ENCODE results near the gene SAP30L.

SAP30L gene

GRCh38 chr5:154494036-154494435, 48.2 kb downstream of the SAP30L start:
- Histone ChIP-seq H3K4me3 (no peak overlapping the region), H3K36me3 (ENCODE audit: insufficient read depth, low read length) (no peaks in the 10 kb centered on the region), H3K27ac (no peak overlapping the region), H3K9me3 (ENCODE audit: low read depth, low read length) (no peaks in the 10 kb centered on the region), H3K9ac (ENCODE audit: insufficient read length) (no peak overlapping the region)
- no peak for DNase-seq (ENCODE audit: low read depth, low spot score)
- no peak for TF ChIP-seq POLR2AphosphoS5 (IDR thresholded peaks at IDR 0.05; ENCODE audit: borderline replicate concordance, low read depth, low read length)
- TF ChIP-seq EZH2 (IDR thresholded peaks at IDR 0.05) = no peak
- no peak for TF ChIP-seq FOXP2 (optimal IDR thresholded peaks at IDR 0.05; ENCODE audit: control extremely low read depth, extremely low read length, insufficient read depth)

- DNase-seq (ENCODE audit: low read depth, low spot score) = no peak
- TF ChIP-seq FOXP2 (optimal IDR thresholded peaks at IDR 0.05; ENCODE audit: control extremely low read depth, extremely low read length, insufficient read depth) (no peak), POLR2AphosphoS5 (IDR thresholded peaks at IDR 0.05; ENCODE audit: borderline replicate concordance, low read depth, low read length) (no peak), EZH2 (IDR thresholded peaks at IDR 0.05) (no peak)
- Histone ChIP-seq H3K4me3 (no peak overlapping the region), H3K27ac (no peak overlapping the region), H3K9ac (ENCODE audit: insufficient read length) (no peak overlapping the region), H3K36me3 (ENCODE audit: insufficient read depth, low read length) (no peaks in the 10 kb centered on the region), H3K9me3 (ENCODE audit: low read depth, low read length) (no peaks in the 10 kb centered on the region)
These were observed 52.8 kb downstream of the SAP30L start for GRCh38 chr5:154498591-154498990.

GRCh38 chr5:154498994-154499393, 53.2 kb downstream of the SAP30L start:
- no peak overlapping the region for H3K9ac ChIP-seq (ENCODE audit: insufficient read length)
- H3K4me3 ChIP-seq = no peak overlapping the region
- no peak for DNase-seq (ENCODE audit: low read depth, low spot score)
- no peak overlapping the region for H3K27ac ChIP-seq
- no peaks in the 10 kb centered on the region for H3K9me3 ChIP-seq (ENCODE audit: low read depth, low read length)
- TF ChIP-seq POLR2AphosphoS5 (IDR thresholded peaks at IDR 0.05; ENCODE audit: borderline replicate concordance, low read depth, low read length) (no peak), EZH2 (IDR thresholded peaks at IDR 0.05) (no peak), FOXP2 (optimal IDR thresholded peaks at IDR 0.05; ENCODE audit: control extremely low read depth, extremely low read length, insufficient read depth) (no peak)
- H3K36me3 ChIP-seq (ENCODE audit: insufficient read depth, low read length) = no peaks in the 10 kb centered on the region

- Histone ChIP-seq H3K36me3 (ENCODE audit: insufficient read depth, low read length) (no peaks in the 10 kb centered on the region), H3K9ac (ENCODE audit: insufficient read length) (no peak overlapping the region), H3K27ac (no peak overlapping the region), H3K4me3 (no peak overlapping the region), H3K9me3 (ENCODE audit: low read depth, low read length) (no peaks in the 10 kb centered on the region)
- DNase-seq (ENCODE audit: low read depth, low spot score) = no peak
- TF ChIP-seq EZH2 (IDR thresholded peaks at IDR 0.05) = no peak
- no peak for TF ChIP-seq POLR2AphosphoS5 (IDR thresholded peaks at IDR 0.05; ENCODE audit: borderline replicate concordance, low read depth, low read length)
- no peak for TF ChIP-seq FOXP2 (optimal IDR thresholded peaks at IDR 0.05; ENCODE audit: control extremely low read depth, extremely low read length, insufficient read depth)
These were observed 55.8 kb downstream of the SAP30L start for GRCh38 chr5:154501566-154501965.

- no peaks in the 10 kb centered on the region for H3K36me3 ChIP-seq (ENCODE audit: insufficient read depth, low read length)
- no peak overlapping the region for H3K4me3 ChIP-seq
- no peaks in the 10 kb centered on the region for H3K9me3 ChIP-seq (ENCODE audit: low read depth, low read length)
- TF ChIP-seq FOXP2 (optimal IDR thresholded peaks at IDR 0.05; ENCODE audit: control extremely low read depth, extremely low read length, insufficient read depth) (no peak), EZH2 (IDR thresholded peaks at IDR 0.05) (no peak), POLR2AphosphoS5 (IDR thresholded peaks at IDR 0.05; ENCODE audit: borderline replicate concordance, low read depth, low read length) (no peak)
- no peak overlapping the region for H3K9ac ChIP-seq (ENCODE audit: insufficient read length)
- no peak for DNase-seq (ENCODE audit: low read depth, low spot score)
- H3K27ac ChIP-seq = no peak overlapping the region
These were observed 56.4 kb downstream of the SAP30L start for GRCh38 chr5:154502180-154502579.

- H3K27ac ChIP-seq = no peak overlapping the region
- DNase-seq (ENCODE audit: low read depth, low spot score) = no peak
- no peaks in the 10 kb centered on the region for H3K36me3 ChIP-seq (ENCODE audit: insufficient read depth, low read length)
- no peak overlapping the region for H3K9ac ChIP-seq (ENCODE audit: insufficient read length)
- H3K4me3 ChIP-seq = no peak overlapping the region
- no peak for TF ChIP-seq FOXP2 (optimal IDR thresholded peaks at IDR 0.05; ENCODE audit: control extremely low read depth, extremely low read length, insufficient read depth)
- TF ChIP-seq EZH2 (IDR thresholded peaks at IDR 0.05) = no peak
- no peak for TF ChIP-seq POLR2AphosphoS5 (IDR thresholded peaks at IDR 0.05; ENCODE audit: borderline replicate concordance, low read depth, low read length)
- H3K9me3 ChIP-seq (ENCODE audit: low read depth, low read length) = no peaks in the 10 kb centered on the region
These were observed 57.9 kb downstream of the SAP30L start for GRCh38 chr5:154503698-154504039.

- no peak for DNase-seq (ENCODE audit: low read depth, low spot score)
- Histone ChIP-seq H3K9me3 (ENCODE audit: low read depth, low read length) (no peaks in the 10 kb centered on the region), H3K9ac (ENCODE audit: insufficient read length) (no peak overlapping the region), H3K27ac (no peak overlapping the region), H3K4me3 (no peak overlapping the region), H3K36me3 (ENCODE audit: insufficient read depth, low read length) (no peaks in the 10 kb centered on the region)
- TF ChIP-seq EZH2 (IDR thresholded peaks at IDR 0.05) (no peak), POLR2AphosphoS5 (IDR thresholded peaks at IDR 0.05; ENCODE audit: borderline replicate concordance, low read depth, low read length) (no peak), FOXP2 (optimal IDR thresholded peaks at IDR 0.05; ENCODE audit: control extremely low read depth, extremely low read length, insufficient read depth) (no peak)
These were observed 59.8 kb downstream of the SAP30L start for GRCh38 chr5:154505567-154505966.

GRCh38 chr5:154506049-154506715, 60.4 kb downstream of the SAP30L start:
- Histone ChIP-seq H3K4me3 (no peak overlapping the region), H3K9ac (ENCODE audit: insufficient read length) (no peak overlapping the region), H3K27ac (no peak overlapping the region), H3K36me3 (ENCODE audit: insufficient read depth, low read length) (no peaks in the 10 kb centered on the region), H3K9me3 (ENCODE audit: low read depth, low read length) (no peaks in the 10 kb centered on the region)
- no peak for DNase-seq (ENCODE audit: low read depth, low spot score)
- no peak for TF ChIP-seq FOXP2 (optimal IDR thresholded peaks at IDR 0.05; ENCODE audit: control extremely low read depth, extremely low read length, insufficient read depth)
- TF ChIP-seq POLR2AphosphoS5 (IDR thresholded peaks at IDR 0.05; ENCODE audit: borderline replicate concordance, low read depth, low read length) = no peak
- no peak for TF ChIP-seq EZH2 (IDR thresholded peaks at IDR 0.05)

GRCh38 chr5:154506716-154507080, 60.9 kb downstream of the SAP30L start:
- no peak for DNase-seq (ENCODE audit: low read depth, low spot score)
- Histone ChIP-seq H3K9me3 (ENCODE audit: low read depth, low read length) (no peaks in the 10 kb centered on the region), H3K27ac (no peak overlapping the region), H3K9ac (ENCODE audit: insufficient read length) (no peak overlapping the region), H3K36me3 (ENCODE audit: insufficient read depth, low read length) (no peaks in the 10 kb centered on the region), H3K4me3 (no peak overlapping the region)
- no peak for TF ChIP-seq POLR2AphosphoS5 (IDR thresholded peaks at IDR 0.05; ENCODE audit: borderline replicate concordance, low read depth, low read length)
- no peak for TF ChIP-seq EZH2 (IDR thresholded peaks at IDR 0.05)
- no peak for TF ChIP-seq FOXP2 (optimal IDR thresholded peaks at IDR 0.05; ENCODE audit: control extremely low read depth, extremely low read length, insufficient read depth)

Measured in SK-N-MC (cell line).